NCI-H2227 (cell line): ENCODE data around the gene PRSS22.

Experiments
- DNase-seq: peaks from one replicate; lab custom pipeline; 2025; ENCODE audit not compliant: unreplicated experiment; lab: John Stamatoyannopoulos, UW

The PRSS22 gene

GRCh38 chr16:2852731-2853507 lies 5.1 kb downstream of the PRSS22 start:
- DNase-seq, result no peak

- DNase-seq, result no peak
These were observed 5.8 kb downstream of the PRSS22 start for GRCh38 chr16:2852003-2852730.

- DNase-seq, result no peak
These were observed 8.8 kb downstream of the PRSS22 start for GRCh38 chr16:2848933-2849725.

- DNase-seq, result no peak
These were observed 11.3 kb downstream of the PRSS22 start for GRCh38 chr16:2846511-2847310.

- no peak for DNase-seq
These were observed 12.9 kb downstream of the PRSS22 start for GRCh38 chr16:2845116-2845515.

- DNase-seq, result no peak
These were observed 14.4 kb downstream of the PRSS22 start for GRCh38 chr16:2843526-2843925.

- DNase-seq, result peak; percentile 90
These were observed 15.5 kb downstream of the PRSS22 start for GRCh38 chr16:2842340-2843000.

GRCh38 chr16:2841606-2842339 lies 16.2 kb downstream of the PRSS22 start:
- DNase-seq, result no peak

- DNase-seq, result no peak
These were observed 17.1 kb downstream of the PRSS22 start for GRCh38 chr16:2840914-2841313.

- DNase-seq, result no peak
These were observed 18.1 kb downstream of the PRSS22 start for GRCh38 chr16:2839650-2840450.

- peak; percentile 84 for DNase-seq
These were observed 19.0 kb downstream of the PRSS22 start for GRCh38 chr16:2838928-2839327.

GRCh38 chr16:2836646-2837508 lies 21.1 kb downstream of the PRSS22 start:
- no peak for DNase-seq

GRCh38 chr16:2835638-2836493 lies 22.1 kb downstream of the PRSS22 start:
- DNase-seq, result no peak

- DNase-seq, result no peak
These were observed 23.0 kb downstream of the PRSS22 start for GRCh38 chr16:2834968-2835367.

GRCh38 chr16:2833776-2834175 lies 24.2 kb downstream of the PRSS22 start:
- no peak for DNase-seq

GRCh38 chr16:2831203-2831602 lies 26.8 kb downstream of the PRSS22 start:
- no peak for DNase-seq

- no peak for DNase-seq
These were observed 27.6 kb downstream of the PRSS22 start for GRCh38 chr16:2830355-2830695.
